GM19438 (cell line): ENCODE measurements around the gene RESF1.

Experiments
- ATAC-seq: cut with Tn5 transposase; IDR thresholded peaks from one replicate; pipeline ENCODE4 v1.9.1; 2021; ENCODE audit warnings: low read depth; ENCODE audit not compliant: unreplicated experiment

Gene RESF1

GRCh38 chr12:32005496-32006125 is 46.4 kb downstream of the RESF1 start:
- no peak for ATAC-seq
